ENCODE measurements around the gene HSD17B12.

The HSD17B12 gene

DNA sequence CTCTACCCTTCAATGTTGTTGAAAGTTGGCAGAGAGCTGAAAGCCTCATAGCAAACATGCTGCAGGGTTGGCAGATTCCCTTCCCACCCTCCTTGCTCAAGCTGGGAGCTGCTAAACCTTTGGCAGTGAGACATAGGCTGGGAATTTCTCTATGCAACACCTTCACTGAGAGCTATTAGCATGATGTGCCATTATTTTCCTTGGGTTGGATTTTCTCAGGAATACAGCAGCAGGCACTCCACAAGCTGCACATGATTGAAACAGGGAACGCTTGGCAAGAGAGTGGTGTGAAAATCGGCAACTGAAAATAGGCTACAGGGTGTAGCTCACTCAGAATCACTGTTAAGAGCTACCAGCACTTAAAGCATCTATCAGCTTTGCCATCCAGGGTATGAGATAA is 190.5 kb downstream of the HSD17B12 start:
- DNase-seq (ENCODE audit: low read depth in 2 of 2) = no peak

DNA sequence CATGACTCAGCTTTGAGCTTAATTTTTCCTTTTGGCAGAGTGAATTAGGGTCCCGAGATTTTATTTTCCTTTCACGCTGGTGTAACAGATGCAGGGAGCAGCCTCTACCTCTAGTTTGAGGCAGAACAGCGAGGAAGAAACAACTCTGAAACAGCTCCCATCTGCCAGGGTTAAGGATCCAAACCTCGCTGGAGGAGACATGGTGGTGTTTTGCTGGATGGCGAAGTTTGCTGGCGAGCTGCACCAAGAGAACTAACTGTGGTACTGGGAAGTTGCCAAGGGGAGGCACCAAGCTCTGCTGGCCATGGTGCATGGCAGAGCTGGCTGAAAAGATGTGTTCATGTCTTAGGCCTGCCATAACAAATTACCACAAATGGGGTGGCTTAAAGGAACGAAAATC is 192.5 kb downstream of the HSD17B12 start:
- DNase-seq (ENCODE audit: low read depth in 2 of 2) = no peak

DNA sequence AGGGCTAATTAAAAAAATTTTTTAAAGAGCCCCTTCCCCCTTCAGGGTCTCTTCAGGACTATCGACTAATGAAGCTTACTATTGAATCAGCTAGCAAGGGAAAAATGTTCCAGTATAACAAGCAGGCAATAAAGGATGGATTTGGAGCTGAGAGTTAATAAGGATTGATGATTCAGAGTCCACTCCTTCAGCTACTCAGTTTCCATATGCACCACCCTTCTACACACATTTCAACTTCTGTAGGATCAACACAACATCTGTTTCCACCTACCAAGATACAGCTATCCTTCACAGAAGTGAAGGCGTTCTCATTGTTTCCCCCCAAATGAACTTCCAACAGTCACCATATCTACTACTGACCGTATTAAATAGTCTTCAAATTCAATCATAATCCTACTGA is 193.5 kb downstream of the HSD17B12 start:
- no peak for DNase-seq (ENCODE audit: low read depth in 2 of 2)

DNA sequence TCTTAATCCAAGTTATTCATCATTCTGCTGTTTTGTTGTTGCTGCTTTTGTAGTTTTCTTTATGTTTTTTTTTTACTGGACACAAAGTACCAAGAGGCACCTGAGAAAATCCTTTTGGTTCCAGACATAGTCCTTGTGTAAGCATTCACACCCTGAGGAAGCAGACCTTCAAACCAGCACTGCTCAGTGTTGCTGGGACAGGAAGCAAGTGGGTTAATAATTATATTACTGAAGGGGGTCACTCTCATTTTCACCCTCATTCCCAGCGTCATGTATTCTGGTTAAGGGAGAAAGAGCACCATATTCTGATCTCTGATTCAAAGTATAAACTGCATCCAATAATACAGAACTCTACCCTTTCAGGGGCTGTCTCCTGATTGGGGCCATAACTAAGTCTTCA is 194.2 kb downstream of the HSD17B12 start:
- no peak for DNase-seq (ENCODE audit: low read depth in 2 of 2)

DNA sequence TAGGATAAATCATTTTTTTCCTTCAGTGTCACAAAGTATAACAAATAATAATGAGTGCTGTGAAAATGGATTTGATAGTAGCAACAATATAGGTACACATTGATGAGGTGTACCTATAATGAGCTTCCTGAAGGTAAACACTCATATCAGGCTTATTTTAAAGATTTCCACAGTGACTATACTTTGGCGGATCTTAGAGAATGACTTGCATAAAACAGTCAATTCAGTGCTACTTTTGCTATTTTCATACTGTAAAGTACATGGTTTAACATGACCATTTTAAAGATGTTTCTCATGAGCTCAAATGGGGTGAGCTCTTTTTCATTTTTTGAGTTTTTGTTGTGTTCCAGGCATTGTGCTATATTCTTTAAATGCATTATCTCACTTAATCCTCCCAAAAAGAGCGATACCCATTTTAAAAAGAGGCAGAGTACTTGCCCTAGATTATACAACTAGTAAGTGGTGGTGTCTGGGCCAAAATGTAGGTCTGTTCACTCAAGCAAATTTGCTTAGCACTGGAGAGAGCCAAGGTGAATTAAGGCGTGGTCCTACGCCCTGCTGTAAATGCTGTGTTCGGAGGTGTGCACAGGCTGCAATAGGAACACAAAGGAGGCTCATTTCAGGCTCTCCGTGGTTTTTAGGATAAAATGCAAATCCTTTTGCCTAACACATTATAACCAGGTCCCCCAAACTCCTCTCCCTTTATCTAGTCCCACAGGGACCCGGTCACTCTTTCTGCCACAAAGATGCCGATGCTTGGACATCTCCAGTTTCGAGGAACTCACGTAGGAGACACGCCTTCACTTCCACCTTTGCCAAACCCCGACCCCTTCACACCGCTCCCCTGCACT is 199.5 kb downstream of the HSD17B12 start:
- no peak for DNase-seq (ENCODE audit: low read depth in 2 of 2)

DNA sequence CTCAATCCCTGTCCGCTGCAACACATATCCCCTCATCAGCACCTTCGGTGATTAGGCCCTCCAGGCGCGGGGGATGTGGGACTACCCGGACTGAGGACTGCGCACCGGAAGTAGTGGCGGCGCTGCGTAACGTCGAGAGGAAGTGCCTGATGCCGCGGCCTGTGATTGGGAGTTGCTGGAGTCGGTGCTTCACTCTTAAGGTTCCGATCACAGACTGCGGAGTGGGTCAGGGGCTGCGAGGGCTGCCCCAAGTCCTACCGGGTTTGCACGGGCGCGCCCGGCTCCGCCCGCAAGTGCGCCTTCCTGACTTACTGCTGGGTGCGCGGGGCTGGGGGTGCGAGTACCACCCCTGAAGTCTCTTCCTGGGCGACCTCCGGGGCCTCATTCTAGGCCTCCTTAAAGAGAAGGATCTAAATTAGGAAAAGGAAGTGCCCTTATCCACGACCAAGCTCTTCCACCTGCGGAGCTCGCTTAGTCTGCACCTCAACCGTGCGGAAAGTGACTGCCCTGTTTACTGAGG is 200.2 kb downstream of the HSD17B12 start, which contains the start of gene ALKBH3:
TSS of gene ALKBH3 (plus strand) at position 192 of the 520 bp plus-strand sequence. CDS start 1,822 bp downstream, outside the sequence.
- peak; percentile 86 to 88 for DNase-seq (ENCODE audit: low read depth in 2 of 2)

DNA sequence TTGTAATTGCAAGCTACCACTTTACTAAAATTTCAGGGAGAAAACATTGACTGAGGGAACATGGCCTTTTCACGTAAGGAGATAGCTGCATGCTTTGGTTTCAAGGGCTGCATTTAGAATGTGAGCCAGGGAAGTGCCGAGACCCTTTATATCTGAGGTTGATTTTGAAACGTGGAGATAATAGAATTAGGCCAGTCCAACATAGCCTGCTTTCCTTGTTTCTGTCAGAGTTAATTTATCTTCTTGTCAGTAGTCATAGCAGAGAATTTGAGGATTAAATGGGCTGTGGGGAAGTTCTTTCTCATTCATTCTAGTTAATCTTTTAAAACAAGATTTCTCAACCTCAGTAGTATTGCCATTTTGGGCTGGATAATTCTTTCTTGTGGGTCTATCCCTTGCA is 212.3 kb downstream of the HSD17B12 start:
- no peak for DNase-seq (ENCODE audit: low read depth in 2 of 2)

DNA sequence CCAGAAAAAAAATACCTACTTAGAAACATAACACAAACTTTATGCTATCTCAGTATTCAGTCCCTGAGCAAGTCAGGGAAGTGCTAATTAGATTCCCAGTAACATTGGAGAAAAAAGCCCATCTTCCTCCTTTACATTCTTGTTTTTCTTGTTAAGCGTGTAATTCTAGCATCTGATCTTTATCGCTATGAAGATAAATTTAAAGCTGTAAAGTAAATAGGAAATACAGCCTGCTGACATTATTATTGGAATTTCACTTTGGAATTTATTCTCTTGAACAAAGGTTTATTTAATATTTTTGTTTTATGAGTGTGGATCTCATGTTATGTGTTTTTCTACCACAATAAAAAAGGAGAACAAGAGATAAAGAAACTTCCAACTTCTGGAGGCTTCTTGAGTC is 214.0 kb downstream of the HSD17B12 start:
- no peak for DNase-seq (ENCODE audit: low read depth in 2 of 2)

DNA sequence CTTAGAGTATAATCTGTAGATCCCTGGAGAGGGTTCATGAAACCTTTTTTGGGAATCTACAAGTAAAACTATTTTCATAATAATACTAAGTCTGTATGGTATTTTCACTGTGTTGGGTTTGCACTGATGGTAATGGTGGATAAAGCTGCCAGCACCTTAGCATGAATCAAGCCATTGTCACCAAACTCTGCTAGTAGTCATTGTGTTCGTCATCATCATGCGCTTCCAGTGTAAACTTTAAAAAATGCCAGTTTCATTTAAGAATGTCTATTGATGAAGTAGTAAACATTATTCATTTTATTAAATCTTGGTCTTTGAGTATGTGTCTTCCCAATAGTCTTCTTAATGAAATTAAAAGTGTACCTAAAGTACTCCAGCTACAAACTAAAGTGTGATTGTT is 215.1 kb downstream of the HSD17B12 start:
- DNase-seq (ENCODE audit: low read depth in 2 of 2) = no peak

DNA sequence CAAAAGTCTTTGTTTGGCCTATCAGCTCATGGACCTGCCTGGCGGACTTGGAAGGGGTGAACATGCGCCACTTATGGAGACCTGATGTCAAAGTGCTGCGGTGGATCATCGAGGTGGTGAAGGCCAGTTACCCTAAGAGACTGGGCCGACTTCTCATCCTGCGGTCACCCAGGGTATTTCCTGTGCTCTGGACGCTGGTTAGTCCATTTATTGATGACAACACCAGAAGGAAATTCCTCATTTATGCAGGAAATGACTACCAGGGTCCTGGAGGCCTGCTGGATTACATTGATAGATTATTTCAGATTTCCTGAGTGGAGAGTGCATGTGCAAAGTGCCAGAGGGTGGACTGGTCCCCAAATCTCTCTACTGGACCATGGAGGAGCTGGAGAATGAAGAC is 218.0 kb downstream of the HSD17B12 start:
- no peak for DNase-seq (ENCODE audit: low read depth in 2 of 2)

DNA sequence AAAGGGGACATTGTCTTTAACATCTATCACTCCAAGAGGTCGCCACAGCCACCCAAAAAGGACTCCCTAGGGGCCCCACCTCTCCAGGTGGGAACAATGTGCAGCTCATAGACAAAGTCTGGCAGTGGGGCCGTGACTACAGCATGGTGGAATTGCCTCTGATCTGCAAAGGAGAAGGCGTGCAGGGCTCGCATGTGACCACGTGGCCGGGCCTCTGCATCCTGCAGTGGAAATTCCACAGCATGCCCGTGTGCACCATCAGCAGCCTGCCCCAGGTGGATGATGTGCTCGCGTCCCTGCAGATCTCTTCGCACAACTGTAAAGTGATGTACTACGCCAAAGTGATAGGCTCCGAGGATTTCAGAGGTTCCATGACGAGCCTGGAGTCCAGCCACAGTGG is 218.6 kb downstream of the HSD17B12 start:
- DNase-seq (ENCODE audit: low read depth in 2 of 2) = no peak

DNA sequence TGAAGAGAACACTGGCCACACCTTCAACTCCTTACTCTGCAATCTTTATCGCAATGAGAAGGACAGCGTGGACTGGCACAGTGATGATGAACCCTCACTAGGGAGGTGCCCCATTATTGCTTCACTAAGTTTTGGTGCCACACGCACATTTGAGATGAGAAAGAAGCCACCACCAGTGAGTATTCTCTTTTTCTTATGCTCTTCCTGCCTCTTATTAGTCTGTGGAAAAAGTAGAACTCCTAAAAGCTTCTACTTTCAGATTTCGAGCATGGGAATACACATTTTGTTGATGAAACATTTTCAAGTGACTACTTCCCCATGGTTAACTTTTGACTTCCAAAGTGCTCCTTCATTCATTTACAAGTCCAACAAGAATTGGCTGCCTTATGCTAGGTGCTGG is 221.0 kb downstream of the HSD17B12 start:
- no peak for DNase-seq (ENCODE audit: low read depth in 2 of 2)

DNA sequence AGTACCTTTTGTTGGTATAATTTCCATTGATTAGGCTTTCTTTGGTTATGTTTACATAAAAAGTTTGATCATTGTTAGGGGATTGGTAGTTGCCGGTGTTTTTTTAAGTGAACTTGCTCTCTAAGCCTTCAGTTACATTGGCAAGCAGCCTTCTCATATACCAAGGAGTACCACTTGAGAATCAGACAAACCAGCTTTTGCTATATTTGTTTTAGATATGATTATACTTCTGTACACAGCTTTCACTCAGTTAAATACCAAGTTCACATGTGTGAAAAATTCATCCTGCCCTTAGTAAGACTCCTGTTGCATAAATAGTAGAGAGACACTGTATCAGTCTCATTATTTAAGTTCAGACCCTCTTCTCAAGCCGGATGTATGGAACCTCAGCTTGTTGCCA is 222.5 kb downstream of the HSD17B12 start:
- DNase-seq (ENCODE audit: low read depth in 2 of 2) = no peak

DNA sequence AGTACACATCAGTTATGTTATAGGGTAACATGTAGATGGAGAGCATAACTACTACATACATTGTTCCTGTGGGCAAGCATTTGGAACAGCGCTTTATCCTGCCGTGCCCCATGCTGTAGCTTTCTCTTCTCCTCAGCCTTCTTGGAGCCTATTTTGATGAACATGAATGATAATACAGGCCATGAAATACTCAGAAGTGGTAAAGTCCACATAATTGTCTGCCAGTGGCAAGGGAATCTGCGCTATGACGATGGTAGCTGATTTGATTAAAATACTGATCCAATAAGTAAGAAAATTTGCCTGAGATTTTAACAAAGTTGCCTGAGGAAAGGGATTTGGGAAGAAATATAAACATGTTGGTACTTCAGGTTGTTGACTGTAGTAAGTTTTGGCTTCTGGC is 223.4 kb downstream of the HSD17B12 start:
- no peak for DNase-seq (ENCODE audit: low read depth in 2 of 2)

DNA sequence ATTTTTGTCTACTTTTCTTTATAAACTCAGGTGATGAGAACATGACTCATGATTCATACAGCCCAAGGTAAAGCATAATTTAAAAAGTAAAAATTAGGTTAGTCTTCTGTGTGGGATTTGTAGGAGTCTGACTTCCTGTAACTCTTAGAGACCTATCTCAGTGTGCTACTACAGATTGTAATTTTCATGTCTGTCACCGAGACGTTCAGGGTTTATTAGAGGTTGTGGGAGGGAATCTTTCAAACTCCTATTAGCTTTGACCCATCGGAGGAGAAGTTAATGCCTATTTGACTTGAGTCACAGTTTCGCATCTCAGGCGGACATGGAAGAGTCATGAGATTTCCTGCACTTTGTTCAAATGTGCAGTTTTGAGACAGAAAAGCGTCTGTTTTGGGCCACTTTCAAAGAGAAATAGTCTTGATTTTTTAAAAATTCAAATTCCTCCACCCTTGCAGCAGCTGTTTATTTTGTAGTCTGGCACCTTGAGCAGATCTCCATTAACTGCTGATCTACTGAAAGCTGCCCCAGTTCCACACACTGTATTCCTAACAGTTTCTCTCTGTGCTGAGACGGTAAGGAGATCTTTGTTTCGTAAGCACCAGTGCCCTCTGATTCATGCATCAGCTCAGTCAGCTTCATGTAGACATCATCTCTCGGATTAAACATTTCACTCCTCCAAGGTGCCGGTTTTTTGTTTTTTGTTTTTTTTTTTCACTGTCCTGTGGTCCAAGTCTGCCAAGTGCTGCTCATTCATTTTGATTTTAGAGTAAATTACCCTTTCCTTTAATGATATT is 224.4 kb downstream of the HSD17B12 start:
- DNase-seq (ENCODE audit: low read depth in 2 of 2) = no peak

DNA sequence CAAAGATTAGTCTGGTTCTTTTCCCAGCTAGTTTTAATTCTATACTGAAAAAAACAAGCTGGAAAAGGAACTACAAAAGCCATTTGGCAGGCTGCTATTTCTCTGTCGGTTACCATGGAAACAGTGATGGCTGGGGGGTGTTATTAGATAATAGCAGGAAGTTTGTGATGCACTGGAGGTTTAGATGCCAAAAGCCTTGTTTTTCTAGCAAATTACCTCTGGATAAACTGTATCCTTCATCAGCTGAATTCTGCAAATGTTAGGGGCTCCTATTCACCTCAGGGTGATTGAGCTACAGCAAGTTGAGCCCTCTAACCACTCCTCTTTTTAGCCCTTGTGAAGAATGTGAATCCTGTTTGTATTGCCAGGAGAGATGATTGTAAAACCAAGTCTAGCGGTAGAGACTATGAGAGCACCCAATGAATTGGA is 225.3 kb downstream of the HSD17B12 start:
- no peak for DNase-seq (ENCODE audit: low read depth in 2 of 2)

Data from stimulated activated CD8-positive, alpha-beta memory T cell treated with anti-CD3 and anti-CD28 coated beads, Interleukin-2, amount 100 ng/mL, for 48 hours (primary cell).